Cardiac muscle cell (in vitro differentiated cells and primary cell): ENCODE results near the gene VMAC. TPM values are rescaled to one million over a fixed set of nuclear protein-coding genes. Genes with fewer than 3 reads are reported as not detected.

Experiments
- DNase-seq, 2 donors: peaks; one replicate each; pipeline versions ENCODE4 v3.0.0 to v3.0.0-alpha.2; 2010 to 2017; ENCODE audit warnings: low read depth in 1 of 2, low spot score in 1 of 2
- H3K27ac ChIP-seq: fragments of 200-600 bp; sonication (generic); 2 replicates; pipeline ENCODE4 v1.5.1; 2016
- H3K27me3 ChIP-seq: fragments of 200-600 bp; sonication (generic); 2 replicates; pipeline ENCODE4 v1.6.0; 2016; ENCODE audit warnings: control low read depth
- H3K36me3 ChIP-seq: fragments of 200-600 bp; sonication (generic); 2 replicates; pipeline ENCODE4 v1.5.1; 2016; ENCODE audit warnings: control low read depth
- H3K4me1 ChIP-seq: fragments of 200-600 bp; sonication (generic); 2 replicates; pipeline ENCODE4 v1.8.1; 2017; ENCODE audit warnings: low read depth, mild to moderate bottlenecking, mixed run types
- H3K4me3 ChIP-seq: fragments of 200-600 bp; sonication (generic); 2 replicates; pipeline ENCODE4 v1.5.1; 2016; ENCODE audit warnings: mild to moderate bottlenecking
- H3K9me3 ChIP-seq: fragments of 200-600 bp; sonication (generic); 2 replicates; pipeline ENCODE4 v1.5.1; 2017; ENCODE audit warnings: low read depth, mild to moderate bottlenecking, control low read depth
- polyA plus RNA-seq: library from polyadenylated mRNA; unstranded; fragments of >200 nt; fragmentation: Nextera tagmentation; extraction: Ambion mirVana; gene quantifications from 2 replicates; pipeline ENCODE4 v1.2.1, GENCODE V29; 2016
- total RNA-seq: library from RNA; depleted of rRNA; stranded (reverse); fragments of >200 nt; gene quantifications from 2 replicates; pipeline ENCODE4 v1.2.3, GENCODE V29; 2016
- TF ChIP-seq, protein P1 (sequence below): IDR thresholded peaks from 2 replicates; pipeline ENCODE4 v1.5.1; 2012; ENCODE audit warnings: low read depth, mild to moderate bottlenecking, low read length

VMAC gene
- total and polyA plus RNA-seq, 2 experiments from 2014 or later, result 3.9 to 23.1 TPM

DNA sequence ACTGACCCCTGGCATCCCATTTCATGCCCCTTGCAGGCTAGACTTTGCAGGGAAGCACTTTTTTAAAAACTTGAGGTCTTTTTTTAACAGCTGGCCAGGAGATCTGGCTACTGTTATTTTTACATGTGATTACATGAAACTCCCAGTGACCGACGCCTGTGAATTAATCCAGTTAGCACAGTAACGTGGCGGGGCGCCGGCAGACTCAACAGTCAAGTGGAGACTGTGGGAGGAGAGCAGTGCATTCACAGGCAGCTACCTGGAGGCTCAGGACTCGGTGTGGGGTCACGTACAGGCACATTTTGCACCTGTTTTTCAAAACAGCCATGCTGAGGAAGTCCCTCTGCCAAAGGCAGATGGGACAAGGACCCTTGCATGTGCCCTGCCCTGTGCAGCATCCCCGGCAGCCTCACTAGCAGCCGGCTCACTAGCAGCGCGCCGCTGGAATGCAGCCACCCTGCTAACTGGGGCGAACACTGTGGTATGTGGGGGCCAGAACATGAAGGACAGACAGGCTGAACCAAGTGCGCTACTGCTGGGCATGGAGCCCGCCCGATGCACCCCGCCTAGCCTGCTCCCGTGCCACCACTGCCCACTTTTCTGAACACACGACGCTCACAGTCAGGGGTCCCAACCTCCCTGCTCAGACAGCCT, 28.1 kb downstream of the VMAC start:
- H3K9me3 ChIP-seq, result no peaks in the 10 kb centered on the region
- peaks cover 43% of the 10 kb centered on the region for H3K36me3 ChIP-seq
- peak overlapping the region; percentile 74 for H3K27ac ChIP-seq
- no peak overlapping the region for H3K4me3 ChIP-seq
- TF ChIP-seq, protein P1, sequence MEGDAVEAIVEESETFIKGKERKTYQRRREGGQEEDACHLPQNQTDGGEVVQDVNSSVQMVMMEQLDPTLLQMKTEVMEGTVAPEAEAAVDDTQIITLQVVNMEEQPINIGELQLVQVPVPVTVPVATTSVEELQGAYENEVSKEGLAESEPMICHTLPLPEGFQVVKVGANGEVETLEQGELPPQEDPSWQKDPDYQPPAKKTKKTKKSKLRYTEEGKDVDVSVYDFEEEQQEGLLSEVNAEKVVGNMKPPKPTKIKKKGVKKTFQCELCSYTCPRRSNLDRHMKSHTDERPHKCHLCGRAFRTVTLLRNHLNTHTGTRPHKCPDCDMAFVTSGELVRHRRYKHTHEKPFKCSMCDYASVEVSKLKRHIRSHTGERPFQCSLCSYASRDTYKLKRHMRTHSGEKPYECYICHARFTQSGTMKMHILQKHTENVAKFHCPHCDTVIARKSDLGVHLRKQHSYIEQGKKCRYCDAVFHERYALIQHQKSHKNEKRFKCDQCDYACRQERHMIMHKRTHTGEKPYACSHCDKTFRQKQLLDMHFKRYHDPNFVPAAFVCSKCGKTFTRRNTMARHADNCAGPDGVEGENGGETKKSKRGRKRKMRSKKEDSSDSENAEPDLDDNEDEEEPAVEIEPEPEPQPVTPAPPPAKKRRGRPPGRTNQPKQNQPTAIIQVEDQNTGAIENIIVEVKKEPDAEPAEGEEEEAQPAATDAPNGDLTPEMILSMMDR, result no peak
- DNase-seq, result no peak
- no peaks in the 10 kb centered on the region for H3K27me3 ChIP-seq
- no peaks in the 10 kb centered on the region for H3K4me1 ChIP-seq

DNA sequence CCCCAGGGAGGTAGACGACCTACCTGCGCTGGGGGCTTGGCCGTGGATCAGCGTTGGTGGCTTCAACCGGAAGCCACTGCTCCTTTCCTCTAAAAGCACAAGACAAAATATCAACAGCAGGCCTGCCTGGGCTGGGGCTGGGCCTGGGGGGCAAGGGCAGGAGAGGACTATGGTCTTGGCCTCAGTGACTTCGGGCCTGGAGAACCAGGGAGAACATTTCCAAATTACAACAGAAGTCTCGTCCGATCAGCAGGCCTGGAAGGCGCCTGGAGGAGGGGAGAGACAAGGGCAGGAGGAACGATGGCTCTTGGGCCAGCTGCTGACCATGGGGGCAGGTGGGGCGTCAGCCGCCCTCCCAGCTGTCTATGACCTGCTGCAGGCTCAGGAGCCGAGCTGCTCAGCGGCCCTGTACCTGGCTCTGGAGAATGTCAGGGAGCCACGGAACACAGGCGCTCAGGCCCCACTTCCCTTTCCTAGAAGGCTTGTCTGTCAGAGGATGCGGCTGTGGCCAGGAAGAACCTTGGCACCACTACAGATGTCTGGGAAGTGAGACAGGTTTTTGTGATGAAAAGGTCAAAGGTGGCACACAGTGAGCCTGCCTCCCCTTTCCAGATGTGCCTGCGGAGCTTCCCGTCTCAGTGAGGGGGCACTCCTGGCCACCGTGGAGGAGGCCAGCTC, 28.9 kb downstream of the VMAC start:
- no peak overlapping the region for H3K4me3 ChIP-seq
- TF ChIP-seq, protein P1, result no peak
- DNase-seq, result no peak
- H3K9me3 ChIP-seq, result no peaks in the 10 kb centered on the region
- H3K27me3 ChIP-seq, result no peaks in the 10 kb centered on the region
- peaks cover 35% of the 10 kb centered on the region for H3K36me3 ChIP-seq
- no peaks in the 10 kb centered on the region for H3K4me1 ChIP-seq
- peak overlapping the region; percentile 74 for H3K27ac ChIP-seq

DNA sequence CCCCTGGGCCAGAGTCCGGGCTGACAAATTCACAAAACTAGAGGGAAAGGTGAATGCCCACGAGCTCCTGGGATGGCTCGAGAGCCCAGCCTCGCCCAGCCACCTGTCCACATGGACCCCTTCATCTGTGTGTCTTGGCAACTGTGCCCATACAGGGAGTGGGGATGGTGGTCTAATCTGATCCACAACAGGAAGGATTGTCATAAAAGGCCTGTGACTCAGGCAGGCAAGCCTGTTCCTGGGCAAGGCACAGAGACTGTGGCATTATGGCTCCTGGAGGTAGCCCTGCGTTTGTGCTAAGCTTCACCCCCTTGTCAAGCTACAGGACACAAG, 29.4 kb downstream of the VMAC start:
- no peak for DNase-seq
- peak overlapping the region; percentile 74 for H3K27ac ChIP-seq
- no peaks in the 10 kb centered on the region for H3K9me3 ChIP-seq
- no peaks in the 10 kb centered on the region for H3K27me3 ChIP-seq
- H3K4me3 ChIP-seq, result no peak overlapping the region
- TF ChIP-seq, protein P1, result no peak
- H3K4me1 ChIP-seq, result no peaks in the 10 kb centered on the region
- H3K36me3 ChIP-seq, result peaks cover 30% of the 10 kb centered on the region

DNA sequence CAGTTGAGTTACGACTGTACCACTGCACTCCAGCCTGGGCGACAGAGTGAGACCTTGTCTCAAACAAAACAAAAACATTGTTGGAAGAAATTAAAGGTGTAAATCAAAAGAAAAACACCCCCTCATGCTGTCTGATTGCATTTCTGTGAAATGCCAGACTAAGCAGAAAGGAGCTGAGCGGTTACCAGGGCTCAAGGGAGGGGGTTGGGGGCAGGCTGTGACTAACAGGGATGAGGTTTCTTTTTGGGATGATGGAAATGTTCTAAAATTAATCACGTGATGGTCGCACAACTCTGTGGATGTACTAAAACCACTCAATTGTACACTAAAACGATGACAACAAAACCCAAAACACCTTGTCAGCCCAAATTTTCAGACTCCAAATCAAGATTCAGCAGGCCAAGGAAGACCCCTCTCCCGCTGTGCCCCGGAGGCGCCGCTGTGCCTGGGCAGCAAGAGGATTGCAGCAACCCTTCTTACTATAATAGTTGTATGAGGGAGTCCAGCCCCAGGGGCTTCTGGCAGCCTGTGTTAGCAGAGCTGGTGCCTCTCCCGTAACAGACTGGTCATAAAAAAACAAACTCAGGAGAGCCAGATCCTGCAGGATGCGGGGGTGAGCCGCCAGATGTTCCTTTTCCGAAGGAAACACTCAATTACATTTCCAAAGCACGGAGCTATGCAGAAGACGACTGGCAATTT, 30.3 kb downstream of the VMAC start:
- H3K36me3 ChIP-seq, result peaks cover 25% of the 10 kb centered on the region
- no peaks in the 10 kb centered on the region for H3K27me3 ChIP-seq
- no peaks in the 10 kb centered on the region for H3K4me1 ChIP-seq
- no peaks in the 10 kb centered on the region for H3K9me3 ChIP-seq
- H3K27ac ChIP-seq, result no peak overlapping the region
- H3K4me3 ChIP-seq, result no peak overlapping the region
- TF ChIP-seq, protein P1, result no peak
- peak in 1 of 2 donors; percentile 75 for DNase-seq

DNA sequence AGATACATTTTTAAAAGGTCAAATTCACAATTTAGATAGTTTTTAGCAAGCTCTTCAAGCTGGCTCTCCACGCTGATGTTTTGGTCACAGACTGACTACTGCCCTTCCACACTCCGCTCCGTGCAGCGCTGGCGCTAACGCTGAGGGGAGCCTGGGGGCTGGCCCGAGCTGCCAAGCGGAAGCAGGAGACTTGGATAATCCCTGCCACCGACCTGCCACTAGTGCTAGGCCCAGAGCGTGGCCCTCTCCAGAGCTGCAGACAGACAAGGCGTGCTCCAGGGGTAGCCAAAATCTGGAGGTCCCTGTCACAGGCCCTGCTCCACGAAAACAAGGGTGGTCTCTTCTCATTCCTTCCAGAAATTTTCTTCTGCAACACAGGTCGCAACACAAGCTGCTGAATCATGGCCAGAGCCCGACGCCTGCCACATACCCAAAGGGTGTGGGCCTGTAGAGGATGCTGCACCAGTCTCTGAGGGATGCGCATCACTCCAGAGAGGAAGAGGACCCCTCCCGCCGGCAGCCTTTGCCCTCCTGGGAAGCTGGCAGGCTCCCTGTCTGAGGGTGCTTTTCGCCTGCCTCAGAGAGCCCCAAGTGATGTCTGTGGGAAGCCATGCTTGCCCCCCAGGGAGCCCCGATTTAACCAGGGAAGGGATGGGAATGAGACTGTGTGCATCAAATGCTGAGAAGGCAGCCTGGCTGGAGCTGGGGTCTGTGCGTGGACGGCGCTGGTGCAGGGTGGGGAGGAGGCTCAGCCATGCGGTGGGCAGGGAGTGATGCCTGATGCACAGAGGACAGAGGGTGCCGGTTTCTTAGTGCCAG, 31.0 kb downstream of the VMAC start:
- no peaks in the 10 kb centered on the region for H3K27me3 ChIP-seq
- H3K27ac ChIP-seq, result no peak overlapping the region
- DNase-seq, result no peak
- no peaks in the 10 kb centered on the region for H3K9me3 ChIP-seq
- H3K36me3 ChIP-seq, result peaks cover 25% of the 10 kb centered on the region
- H3K4me1 ChIP-seq, result no peaks in the 10 kb centered on the region
- H3K4me3 ChIP-seq, result no peak overlapping the region
- TF ChIP-seq, protein P1, result no peak
